HAP-1 (cell line): ENCODE measurements around the gene AK8.

Source experiments
- DNase-seq, 2 experiments: peaks; one replicate each; pipeline ENCODE4 v3.0.0-alpha.2; 2016 to 2020; ENCODE audit warnings: low spot score in 2 of 2
- H3K27me3 ChIP-seq: fragments of 250-450 bp; sonication (Bioruptor Pico); 2 replicates; pipeline ENCODE4 v1.5.1; 2020; ENCODE audit warnings: low read depth, mild to moderate bottlenecking, moderate library complexity
- H3K36me3 ChIP-seq: fragments of 250-450 bp; sonication (Bioruptor Pico); replicated peaks from 2 replicates; pipeline ENCODE4 v1.5.1; 2020; ENCODE audit warnings: mild to moderate bottlenecking
- H3K4me1 ChIP-seq: fragments of 250-450 bp; sonication (Bioruptor Pico); 2 replicates; pipeline ENCODE4 v1.5.1; 2020; ENCODE audit warnings: mild to moderate bottlenecking
- H3K4me3 ChIP-seq: fragments of 250-450 bp; sonication (Bioruptor Pico); 2 replicates; pipeline ENCODE4 v1.5.1; 2020; ENCODE audit warnings: mild to moderate bottlenecking, moderate library complexity
- H3K9me3 ChIP-seq: fragments of 250-450 bp; sonication (Bioruptor Pico); 2 replicates; pipeline ENCODE4 v1.5.1; 2020; ENCODE audit warnings: mild to moderate bottlenecking, moderate library complexity
- in situ Hi-C: fragments of 300-500 bp; cut with MboI; formaldehyde crosslinking; loops from 3 replicates; pipeline ENCODE4 v1.14.3; 2020; ENCODE audit warnings: low sequenced_read_pairs, inconsistent platforms, mixed read lengths

Gene AK8

GRCh38 chr9:132801659-132802058 is 76.4 kb downstream of the AK8 start:
- Histone ChIP-seq H3K4me1 (no peaks in the 10 kb centered on the region), H3K36me3 (no peaks in the 10 kb centered on the region), H3K27me3 (no peaks in the 10 kb centered on the region), H3K9me3 (no peaks in the 10 kb centered on the region; the same call in 1 of the 2 replicates), H3K4me3 (no peak overlapping the region)
- in situ Hi-C loops: no loop called here
- no peak for DNase-seq

DNA sequence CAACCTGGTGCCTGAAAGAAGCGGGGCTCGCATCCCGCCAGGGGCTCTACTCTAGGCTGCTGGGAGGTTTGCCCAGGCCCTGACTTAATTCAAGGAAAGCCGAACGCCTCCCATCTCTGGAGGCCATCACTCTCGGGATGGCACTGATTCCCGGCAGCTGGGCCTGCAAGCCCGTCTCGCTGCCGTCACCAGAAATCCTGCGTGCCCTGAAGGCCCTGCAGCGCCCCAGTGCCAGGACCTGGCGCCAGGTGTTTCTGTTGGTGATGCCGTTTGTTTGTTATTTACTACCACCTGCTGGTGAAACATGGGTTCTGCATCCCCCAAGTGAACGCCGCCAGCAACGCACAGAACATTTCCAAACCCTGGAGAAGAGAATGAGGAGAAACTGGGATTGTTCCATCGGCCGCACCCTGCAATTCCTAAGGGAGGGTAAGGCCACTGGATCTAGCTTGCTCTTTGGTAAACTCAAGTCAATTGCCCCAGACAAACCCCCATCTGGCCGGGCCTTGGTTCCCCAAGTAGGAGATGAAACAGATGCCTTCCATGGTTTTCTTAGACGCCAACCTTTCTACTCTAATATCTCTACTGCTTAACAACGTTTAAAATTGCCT is 77.9 kb downstream of the AK8 start:
- in situ Hi-C loops: no loop called here
- DNase-seq: peak; percentile 61 to 71
- Histone ChIP-seq H3K4me1 (no peaks in the 10 kb centered on the region), H3K27me3 (no peaks in the 10 kb centered on the region), H3K9me3 (no peaks in the 10 kb centered on the region; the same call in 1 of the 2 replicates), H3K36me3 (no peaks in the 10 kb centered on the region), H3K4me3 (no peak overlapping the region)

DNA sequence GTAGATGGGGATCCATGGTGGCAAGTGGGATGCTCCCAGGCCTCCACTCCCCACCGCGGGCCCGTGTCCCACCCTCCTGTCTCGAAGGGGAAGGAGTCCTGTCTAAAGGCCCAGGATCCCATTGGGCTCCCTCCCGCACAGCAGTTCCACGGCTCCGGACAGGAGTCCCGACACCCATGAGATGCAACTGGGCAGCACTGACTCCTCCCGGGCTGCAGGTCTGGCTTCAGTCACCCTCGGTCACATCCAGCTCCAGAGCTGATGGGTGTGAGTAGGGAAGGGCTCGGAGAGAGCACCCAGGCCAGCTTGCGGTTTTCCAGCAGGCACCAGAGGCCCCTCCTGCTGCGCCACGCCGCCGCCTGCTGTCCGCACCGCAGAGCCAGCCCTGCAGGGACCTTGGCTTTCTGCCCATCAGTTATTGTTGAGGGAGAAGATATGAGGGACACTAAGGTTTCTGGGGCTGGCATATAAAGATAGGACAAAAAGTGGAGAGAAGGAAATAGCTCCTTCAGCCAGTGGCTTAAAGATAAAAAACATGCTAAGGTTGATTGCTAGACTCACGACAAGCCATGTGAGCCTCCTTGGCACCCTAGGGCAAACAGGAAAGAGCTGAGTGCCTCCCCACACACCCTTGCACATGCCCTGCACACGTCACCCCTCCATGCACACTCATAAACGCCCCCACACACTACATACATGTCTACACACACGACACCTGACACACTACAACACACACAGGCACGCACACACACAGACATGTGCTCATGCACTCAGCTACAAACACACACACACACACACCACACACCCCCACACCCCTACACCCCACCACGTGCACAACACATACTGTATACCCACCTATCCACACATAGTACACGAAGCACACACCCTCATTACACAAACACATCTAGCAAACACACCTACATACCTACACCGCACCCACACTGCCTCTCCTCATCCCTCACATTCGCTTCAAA is 79.0 kb downstream of the AK8 start:
- H3K36me3 ChIP-seq: no peaks in the 10 kb centered on the region
- no peaks in the 10 kb centered on the region for H3K4me1 ChIP-seq
- in situ Hi-C loops: loop anchor here (10.0 kb wide), 1 partner anchor 384 kb away; the partner anchor contains the start of gene CFAP77
- H3K9me3 ChIP-seq: no peaks in the 10 kb centered on the region
- H3K4me3 ChIP-seq: no peak overlapping the region
- no peaks in the 10 kb centered on the region for H3K27me3 ChIP-seq
- DNase-seq: no peak

DNA sequence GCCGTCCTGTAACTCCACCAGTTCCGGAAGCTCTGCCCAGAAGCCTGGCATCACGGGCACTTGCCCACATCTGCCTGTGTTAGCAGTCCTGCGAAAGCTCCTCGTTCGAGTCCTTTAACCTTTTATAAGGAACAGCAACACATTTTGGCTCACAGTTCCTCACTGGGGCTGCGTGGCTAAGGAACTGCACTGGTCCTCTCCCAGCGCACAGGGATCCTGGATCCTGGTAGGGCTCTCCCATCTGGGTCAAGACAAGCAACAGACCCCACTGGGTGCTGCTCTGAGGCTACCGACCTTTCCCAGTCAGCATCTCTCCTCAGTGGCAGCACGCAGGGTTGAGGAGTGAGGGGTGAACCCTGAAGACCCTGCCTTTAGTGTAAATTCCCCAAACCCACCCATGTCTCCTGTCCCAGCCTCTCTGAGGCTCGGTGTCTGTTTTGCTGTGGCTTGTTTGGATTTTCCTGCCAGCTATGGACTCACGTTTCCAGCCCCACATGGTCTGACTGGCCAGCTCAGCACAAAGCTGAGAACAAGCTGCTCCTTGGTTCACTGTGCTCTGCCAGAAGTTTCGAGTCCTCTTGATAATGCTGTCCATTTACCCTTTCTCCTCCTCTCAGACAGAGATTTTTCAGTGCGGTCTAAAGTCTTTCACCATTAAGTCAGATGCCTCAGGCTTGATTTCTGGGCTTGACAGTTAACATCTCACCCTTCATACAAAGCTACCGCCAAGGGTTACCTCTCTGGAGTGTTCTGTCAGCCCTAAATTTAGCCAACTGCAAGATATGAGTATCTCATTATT is 80.0 kb downstream of the AK8 start:
- H3K4me1 ChIP-seq: 0 out of 2 replicates have a peak, but pooled peaks cover 3% of the 10 kb centered on the region
- H3K36me3 ChIP-seq: no peaks in the 10 kb centered on the region
- DNase-seq: no peak
- no peaks in the 10 kb centered on the region for H3K9me3 ChIP-seq
- in situ Hi-C loops: loop anchor here (10.0 kb wide), 1 partner anchor 383 kb away; the partner anchor contains the start of gene CFAP77
- no peak overlapping the region for H3K4me3 ChIP-seq
- H3K27me3 ChIP-seq: no peaks in the 10 kb centered on the region

DNA sequence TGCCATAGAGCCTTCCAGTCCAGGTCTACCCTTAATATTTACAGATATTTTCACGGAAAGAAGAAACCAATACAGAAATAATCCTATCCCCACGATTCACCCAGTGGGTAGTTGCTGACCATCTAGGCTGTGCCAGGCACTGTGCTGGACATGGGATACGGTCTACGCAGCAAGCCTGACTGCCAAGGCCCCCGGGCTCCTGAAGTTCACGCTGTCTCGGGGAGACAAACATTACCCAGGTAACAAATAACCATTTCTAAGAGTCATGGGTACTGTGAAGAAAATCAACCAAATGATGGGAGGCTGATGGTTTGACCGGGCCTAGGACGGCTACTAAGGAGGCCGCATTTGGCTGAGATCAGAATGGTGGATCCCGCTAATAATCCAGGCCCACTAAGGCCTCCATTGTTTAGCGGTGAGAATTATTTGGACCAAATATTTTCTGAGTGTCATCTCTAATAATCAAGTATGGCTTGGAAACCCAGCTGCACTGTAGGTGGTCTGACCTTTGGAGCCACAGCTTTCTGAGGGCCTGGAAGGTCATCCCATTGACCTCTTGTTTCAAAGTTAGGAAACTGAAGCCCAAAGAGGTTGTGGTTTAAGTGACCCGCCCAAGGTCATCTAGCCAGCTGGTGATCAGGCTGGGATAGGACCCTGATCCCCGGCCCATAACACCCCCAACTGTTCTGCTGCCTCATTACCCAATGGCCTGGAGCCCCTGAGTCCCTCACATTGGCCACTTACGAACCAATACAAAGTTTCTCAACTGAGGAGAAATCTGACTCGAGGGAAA is 82.4 kb downstream of the AK8 start:
- Histone ChIP-seq H3K27me3 (no peaks in the 10 kb centered on the region), H3K4me3 (no peak overlapping the region), H3K9me3 (no peaks in the 10 kb centered on the region), H3K36me3 (no peaks in the 10 kb centered on the region), H3K4me1 (0 out of 2 replicates have a peak, but pooled peaks cover 3% of the 10 kb centered on the region)
- in situ Hi-C loops: loop anchor here (10.0 kb wide), 1 partner anchor 381 kb away; the partner anchor contains the start of gene CFAP77
- no peak for DNase-seq

GRCh38 chr9:132794730-132795380 is 83.2 kb downstream of the AK8 start:
- no peak overlapping the region for H3K4me3 ChIP-seq
- no peaks in the 10 kb centered on the region for H3K36me3 ChIP-seq
- no peak for DNase-seq
- peaks cover 3% of the 10 kb centered on the region; the same call in 1 of the 2 replicates for H3K4me1 ChIP-seq
- in situ Hi-C loops: loop anchor here (10.0 kb wide), 1 partner anchor 380 kb away; the partner anchor contains the start of gene CFAP77
- H3K27me3 ChIP-seq: no peaks in the 10 kb centered on the region
- H3K9me3 ChIP-seq: no peaks in the 10 kb centered on the region

DNA sequence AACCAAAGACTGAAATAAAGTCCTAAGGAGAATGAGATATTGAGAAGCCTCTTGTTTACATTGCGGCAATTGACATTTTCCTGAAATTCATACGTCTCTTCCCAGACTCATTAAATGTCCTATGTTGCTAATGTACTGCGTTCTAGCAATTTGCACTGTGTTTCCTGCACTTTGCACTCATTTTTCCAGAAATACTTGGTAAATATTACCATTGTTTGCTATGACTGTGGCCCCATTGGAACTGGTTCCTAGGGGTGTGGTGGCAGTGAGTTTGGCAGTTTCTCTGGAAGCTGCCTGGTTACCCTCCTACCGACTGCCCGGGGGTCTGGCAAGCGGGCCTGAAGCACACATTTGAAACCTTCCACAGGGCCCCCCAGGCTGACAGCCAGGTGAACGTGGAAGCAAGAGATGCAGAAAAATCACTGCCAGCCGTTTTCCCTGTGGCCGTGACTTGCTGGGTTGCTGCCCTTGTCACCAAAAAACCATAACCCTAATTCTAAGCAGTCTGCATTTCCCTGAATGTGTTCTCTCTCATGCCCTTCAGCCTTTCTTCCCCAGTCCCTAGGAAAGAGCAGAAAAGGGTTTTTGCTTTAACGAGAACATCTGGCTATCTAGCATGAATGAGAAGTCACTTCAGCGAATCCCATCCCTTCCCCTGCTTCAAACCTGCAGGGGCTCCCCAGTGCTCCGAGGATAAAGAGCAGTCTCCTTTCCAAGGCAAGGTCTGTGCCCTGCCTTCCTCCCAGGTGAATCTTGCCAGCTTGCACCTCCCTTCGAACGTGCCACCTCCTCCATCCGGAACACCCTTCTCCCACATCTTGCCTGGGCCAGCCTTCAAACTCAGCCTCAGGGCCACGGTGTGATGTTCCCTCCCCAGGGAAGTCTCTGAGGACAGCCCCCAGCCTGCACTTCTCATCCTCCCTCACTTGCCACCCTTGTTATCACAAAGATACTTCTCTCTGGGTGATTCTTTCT is 84.2 kb downstream of the AK8 start:
- in situ Hi-C loops: loop anchor here (10.0 kb wide), 1 partner anchor 379 kb away; the partner anchor contains the start of gene CFAP77
- 0 out of 2 replicates have a peak, but pooled peaks cover under 1% of the 10 kb centered on the region for H3K9me3 ChIP-seq

DNA sequence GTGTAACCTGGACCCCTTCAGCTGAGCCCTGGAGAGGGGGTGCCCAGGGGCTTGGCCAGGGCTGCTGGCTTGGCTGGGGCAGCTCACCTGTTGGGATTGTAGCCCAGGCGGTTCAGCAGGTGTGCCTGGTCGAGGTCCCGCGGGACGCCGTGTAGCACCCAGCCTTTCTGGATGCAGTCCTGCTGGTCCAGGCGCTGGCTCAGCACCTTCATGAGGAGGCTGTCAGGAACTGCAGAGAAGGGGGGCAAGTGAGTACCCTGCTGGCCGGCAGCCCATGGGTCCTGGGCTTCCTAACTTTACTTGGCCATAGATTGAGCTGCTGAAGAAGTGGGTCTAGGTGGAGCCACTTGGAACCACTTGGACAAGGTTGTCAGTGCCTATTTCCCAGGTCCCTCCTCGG is 85.5 kb downstream of the AK8 start:
- 0 out of 2 replicates have a peak, but pooled peaks cover 5% of the 10 kb centered on the region for H3K9me3 ChIP-seq
- in situ Hi-C loops: loop anchor here (10.0 kb wide), 1 partner anchor 378 kb away; the partner anchor contains the start of gene CFAP77
- no peaks in the 10 kb centered on the region for H3K36me3 ChIP-seq
- H3K4me1 ChIP-seq: peaks cover 3% of the 10 kb centered on the region; the same call in 1 of the 2 replicates
- H3K27me3 ChIP-seq: peaks cover under 1% of the 10 kb centered on the region; the same call in 1 of the 2 replicates
- DNase-seq: no peak
- H3K4me3 ChIP-seq: no peak overlapping the region

More for the DNA sequence above, 84.2 kb downstream of the AK8 start:
- no peak for DNase-seq
- Histone ChIP-seq H3K36me3 (no peaks in the 10 kb centered on the region), H3K4me1 (peaks cover 3% of the 10 kb centered on the region; the same call in 1 of the 2 replicates), H3K4me3 (no peak overlapping the region), H3K27me3 (no peaks in the 10 kb centered on the region)

- in situ Hi-C loops: loop anchor here (10.0 kb wide), 1 partner anchor 377 kb away; the partner anchor contains the start of gene CFAP77
- DNase-seq: no peak
- H3K27me3 ChIP-seq: peaks cover 3% of the 10 kb centered on the region; the same call in 1 of the 2 replicates
Measured at GRCh38 chr9:132791699-132792240, 86.3 kb downstream of the AK8 start.

DNA sequence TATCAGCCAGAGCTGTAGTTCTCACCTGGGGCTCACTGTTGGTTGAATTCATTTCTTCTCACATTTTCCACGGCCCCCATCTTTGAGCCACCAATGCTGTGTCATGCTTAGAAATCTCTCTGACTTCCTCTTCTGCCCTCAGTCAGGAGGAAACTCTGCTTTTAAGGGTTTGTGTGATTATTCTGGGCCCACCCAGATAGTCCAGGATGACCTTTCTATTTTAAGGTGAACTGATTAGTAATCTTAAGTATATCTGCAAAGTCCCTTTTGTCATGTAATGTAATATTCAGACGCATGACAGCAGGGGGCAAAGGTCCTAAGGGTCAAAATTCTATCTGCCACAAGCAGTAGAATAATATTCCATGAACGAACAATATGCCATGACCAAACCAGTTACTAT is 88.4 kb downstream of the AK8 start:
- peaks cover 3% of the 10 kb centered on the region; the same call in 1 of the 2 replicates for H3K4me1 ChIP-seq
- H3K4me3 ChIP-seq: no peak overlapping the region
- no peak for DNase-seq
- no peaks in the 10 kb centered on the region for H3K36me3 ChIP-seq
- peaks cover 3% of the 10 kb centered on the region; the same call in 1 of the 2 replicates for H3K27me3 ChIP-seq
- H3K9me3 ChIP-seq: 0 out of 2 replicates have a peak, but pooled peaks cover 5% of the 10 kb centered on the region
- in situ Hi-C loops: loop anchor here (10.0 kb wide), 1 partner anchor 375 kb away; the partner anchor contains the start of gene CFAP77

More at GRCh38 chr9:132791699-132792240, 86.3 kb downstream of the AK8 start:
- Histone ChIP-seq H3K4me3 (no peak overlapping the region), H3K4me1 (peaks cover 3% of the 10 kb centered on the region; the same call in 1 of the 2 replicates), H3K36me3 (no peaks in the 10 kb centered on the region), H3K9me3 (0 out of 2 replicates have a peak, but pooled peaks cover 5% of the 10 kb centered on the region)

DNA sequence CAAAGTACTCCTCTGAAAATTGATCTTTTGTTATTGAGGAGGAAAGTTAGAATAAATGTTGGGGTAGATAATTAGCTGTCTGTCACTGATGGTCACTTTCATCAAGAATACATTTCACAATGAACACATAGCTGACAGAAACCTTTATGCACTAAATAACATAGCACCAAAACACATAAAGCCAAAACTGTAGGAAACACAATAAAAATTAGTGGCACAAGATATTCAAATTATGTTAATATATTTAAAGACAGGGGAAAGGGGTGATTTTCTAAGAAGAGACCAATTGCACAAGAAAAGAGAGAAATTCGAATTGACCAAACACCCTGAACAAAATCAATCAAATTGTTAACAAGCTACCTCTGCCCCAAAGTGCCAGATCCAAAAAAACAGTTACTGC is 89.7 kb downstream of the AK8 start:
- no peak overlapping the region for H3K4me3 ChIP-seq
- in situ Hi-C loops: no loop called here
- 0 out of 2 replicates have a peak, but pooled peaks cover 5% of the 10 kb centered on the region for H3K9me3 ChIP-seq
- DNase-seq: no peak
- no peaks in the 10 kb centered on the region for H3K36me3 ChIP-seq
- peaks cover 3% of the 10 kb centered on the region; the same call in 1 of the 2 replicates for H3K27me3 ChIP-seq
- H3K4me1 ChIP-seq: peaks cover 2% of the 10 kb centered on the region; the same call in 1 of the 2 replicates
